ENCODE data around the gene LSM12.

GRCh38 chr17:44059101-44059892 is 7.2 kb downstream of the LSM12 start:
- no peak for TF ChIP-seq ZNF639 (tag by site-specific recombination; IDR thresholded peaks at IDR 0.05)
- TF ChIP-seq CTCF (tag by site-specific recombination; IDR thresholded peaks at IDR 0.05), result no peak
- no peak for TF ChIP-seq ZFP37 (tag by site-specific recombination; IDR thresholded peaks at IDR 0.05)
- TF ChIP-seq ZNF580 (tag by site-specific recombination; IDR thresholded peaks at IDR 0.05), result no peak
- TF ChIP-seq ZNF114 (tag by site-specific recombination; IDR thresholded peaks at IDR 0.05), result no peak
- TF ChIP-seq ZFP41 (tag by site-specific recombination; IDR thresholded peaks at IDR 0.05; ENCODE audit: borderline replicate concordance), result no peak

Data from HEK293 (cell line).